Hematopoietic multipotent progenitor cell treated with erythropoietin and hydrocortisone succinate and interleukin-3 and kit ligand, for 15 days (in vitro differentiated cells): Measurements from ENCODE around the gene RAET1L.
"Not testable (repeated sequence)": the region's sequence is repeated elsewhere in the genome, so short reads cannot be mapped to it uniquely, and the experiment has no call there.

Experiments used
- DNase-seq: peaks from one replicate; pipeline ENCODE4 v3.0.0-alpha.2; 2015; ENCODE audit warnings: low spot score

Gene RAET1L

GRCh38 chr6:150043501-150044412, 18.4 kb upstream of the RAET1L start:
- no peak for DNase-seq

- DNase-seq: no peak
Observed at GRCh38 chr6:150043096-150043495, 17.8 kb upstream of the RAET1L start.

GRCh38 chr6:150038202-150039062, 13.1 kb upstream of the RAET1L start:
- DNase-seq: no peak

- DNase-seq: no peak
Observed at GRCh38 chr6:150037526-150038201, 12.3 kb upstream of the RAET1L start.

- DNase-seq: no peak
Observed at GRCh38 chr6:150036081-150036480, 10.7 kb upstream of the RAET1L start.

GRCh38 chr6:150033207-150033771, 8.0 kb upstream of the RAET1L start:
- no peak for DNase-seq

- no peak for DNase-seq
Observed at GRCh38 chr6:150032598-150032997, 7.3 kb upstream of the RAET1L start.

- no peak for DNase-seq
Observed at GRCh38 chr6:150030611-150031010, 5.3 kb upstream of the RAET1L start.

- DNase-seq: no peak
Observed at GRCh38 chr6:150029749-150030148, 4.4 kb upstream of the RAET1L start.

- DNase-seq: no peak
Observed at GRCh38 chr6:150029276-150029675, 3.9 kb upstream of the RAET1L start.

GRCh38 chr6:150028799-150029198, 3.5 kb upstream of the RAET1L start:
- no peak for DNase-seq

- DNase-seq: no peak
Observed at GRCh38 chr6:150027806-150028565, 2.7 kb upstream of the RAET1L start.

GRCh38 chr6:150026976-150027805, 1.9 kb upstream of the RAET1L start:
- no peak for DNase-seq

- DNase-seq: no peak
Observed at GRCh38 chr6:150024646-150025155, 631 bp downstream of the RAET1L start.

GRCh38 chr6:150024021-150024420, 1.3 kb downstream of the RAET1L start:
- not testable (repeated sequence) for DNase-seq

GRCh38 chr6:150021870-150022269, 3.5 kb downstream of the RAET1L start:
- DNase-seq: not testable (repeated sequence)

- no peak for DNase-seq
Observed at GRCh38 chr6:150018846-150019580, 6.3 kb downstream of the RAET1L start.

- not testable (repeated sequence) for DNase-seq
Observed at GRCh38 chr6:150017186-150017521, 8.2 kb downstream of the RAET1L start.
